Coronary artery (tissue), 2 donors: ENCODE results near the gene TEX55.

Source experiments
- DNase-seq: peaks from one replicate; pipeline ENCODE4 v3.0.0-alpha.2; 2017; ENCODE audit warnings: low spot score
- H3K27ac ChIP-seq, 2 donors: fragments of 200-600 bp; sonication (generic); one replicate each; pipeline ENCODE4 v1.5.1; 2016 to 2019
- H3K4me3 ChIP-seq: fragments of 200-600 bp; sonication (generic); 2 replicates; pipeline ENCODE4 v1.5.1; 2016; ENCODE audit warnings: mild to moderate bottlenecking, moderate library complexity
- CTCF ChIP-seq: fragments of 200-600 bp; sonication (generic); IDR thresholded peaks from one replicate; pipeline ENCODE4 v1.5.1; 2019; ENCODE audit warnings: antibody characterized with exemption

TEX55 gene

GRCh38 chr3:119194237-119195150 lies 48.5 kb downstream of the TEX55 start:
- Histone ChIP-seq H3K27ac (no peak overlapping the region), H3K4me3 (no peak overlapping the region)
- no peak for DNase-seq
- no peak for TF ChIP-seq CTCF

GRCh38 chr3:119195151-119195476 lies 49.1 kb downstream of the TEX55 start:
- no peak for DNase-seq
- TF ChIP-seq CTCF: no peak

GRCh38 chr3:119195911-119196310 lies 49.9 kb downstream of the TEX55 start:
- DNase-seq: no peak
- TF ChIP-seq CTCF: no peak

More at GRCh38 chr3:119195151-119195476, 49.1 kb downstream of the TEX55 start:
- H3K4me3 ChIP-seq: no peak overlapping the region
- H3K27ac ChIP-seq: no peak overlapping the region

More at GRCh38 chr3:119195911-119196310, 49.9 kb downstream of the TEX55 start:
- Histone ChIP-seq H3K27ac (no peak overlapping the region), H3K4me3 (no peak overlapping the region)
